SW480 (cell line): ENCODE data around the gene SESTD1.
A peak's percentile ranks its signal among the peaks of the same experiment; 100 is the strongest.
"Not testable (repeated sequence)": the region's sequence is repeated elsewhere in the genome, so short reads cannot be mapped to it uniquely, and the experiment has no call there.

Experiments
- DNase-seq: peaks from one replicate; pipeline ENCODE4 v3.0.0-alpha.2; 2016; ENCODE audit warnings: low spot score

The SESTD1 gene

GRCh38 chr2:179106676-179107428 is 157.8 kb downstream of the SESTD1 start:
- DNase-seq = peak; percentile 87

- DNase-seq = no peak
Measured at GRCh38 chr2:179106342-179106675, 158.3 kb downstream of the SESTD1 start.

GRCh38 chr2:179104736-179105135 is 159.9 kb downstream of the SESTD1 start:
- DNase-seq = no peak

GRCh38 chr2:179098080-179098689 is 166.4 kb downstream of the SESTD1 start:
- no peak for DNase-seq

- no peak for DNase-seq
Measured at GRCh38 chr2:179097131-179097530, 167.5 kb downstream of the SESTD1 start.

GRCh38 chr2:179096090-179096489 is 168.5 kb downstream of the SESTD1 start:
- DNase-seq = peak; percentile 30

GRCh38 chr2:179092912-179093311 is 171.7 kb downstream of the SESTD1 start:
- not testable (repeated sequence) for DNase-seq

- DNase-seq = no peak
Measured at GRCh38 chr2:179082697-179083096, 181.9 kb downstream of the SESTD1 start.

- DNase-seq = no peak
Measured at GRCh38 chr2:179081954-179082353, 182.7 kb downstream of the SESTD1 start.

GRCh38 chr2:179072527-179072926 is 192.1 kb downstream of the SESTD1 start:
- no peak for DNase-seq

GRCh38 chr2:179071810-179072355 is 192.7 kb downstream of the SESTD1 start:
- peak; percentile 86 for DNase-seq

- no peak for DNase-seq
Measured at GRCh38 chr2:179070895-179071294, 193.7 kb downstream of the SESTD1 start.

GRCh38 chr2:179069685-179070084 is 194.9 kb downstream of the SESTD1 start:
- DNase-seq = no peak

- DNase-seq = no peak
Measured at GRCh38 chr2:179068991-179069643, 195.5 kb downstream of the SESTD1 start.

GRCh38 chr2:179059026-179059700 is 205.5 kb downstream of the SESTD1 start:
- no peak for DNase-seq

- no peak for DNase-seq
Measured at GRCh38 chr2:179057737-179058136, 206.9 kb downstream of the SESTD1 start.

GRCh38 chr2:179053568-179053967 is 211.1 kb downstream of the SESTD1 start:
- not testable (repeated sequence) for DNase-seq
